SKM-1 (cell line): ENCODE data around the gene LATS2.

Experiments
- DNase-seq: peaks from one replicate; lab custom pipeline; 2025; ENCODE audit not compliant: unreplicated experiment; lab: John Stamatoyannopoulos, UW

Gene LATS2

DNA sequence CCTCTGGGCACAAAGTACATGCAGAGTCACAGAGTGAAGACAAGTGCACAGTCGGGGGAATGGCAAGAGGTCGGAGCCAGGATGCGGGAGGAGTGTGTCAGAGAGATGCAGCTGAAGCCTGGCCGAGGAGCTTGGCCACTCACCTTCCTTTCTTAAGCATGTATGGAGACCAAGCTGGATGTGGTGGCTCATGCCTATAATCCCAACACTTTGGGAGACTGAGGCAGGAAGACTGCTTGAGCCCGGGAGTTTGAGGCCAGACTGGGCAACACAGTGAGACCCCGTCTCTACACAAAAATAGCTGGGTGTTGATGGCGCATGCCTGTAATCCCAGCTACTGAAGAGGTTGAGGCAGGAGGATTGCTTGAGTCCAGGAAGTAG, 67.0 kb downstream of the LATS2 start:
- no peak for DNase-seq

DNA sequence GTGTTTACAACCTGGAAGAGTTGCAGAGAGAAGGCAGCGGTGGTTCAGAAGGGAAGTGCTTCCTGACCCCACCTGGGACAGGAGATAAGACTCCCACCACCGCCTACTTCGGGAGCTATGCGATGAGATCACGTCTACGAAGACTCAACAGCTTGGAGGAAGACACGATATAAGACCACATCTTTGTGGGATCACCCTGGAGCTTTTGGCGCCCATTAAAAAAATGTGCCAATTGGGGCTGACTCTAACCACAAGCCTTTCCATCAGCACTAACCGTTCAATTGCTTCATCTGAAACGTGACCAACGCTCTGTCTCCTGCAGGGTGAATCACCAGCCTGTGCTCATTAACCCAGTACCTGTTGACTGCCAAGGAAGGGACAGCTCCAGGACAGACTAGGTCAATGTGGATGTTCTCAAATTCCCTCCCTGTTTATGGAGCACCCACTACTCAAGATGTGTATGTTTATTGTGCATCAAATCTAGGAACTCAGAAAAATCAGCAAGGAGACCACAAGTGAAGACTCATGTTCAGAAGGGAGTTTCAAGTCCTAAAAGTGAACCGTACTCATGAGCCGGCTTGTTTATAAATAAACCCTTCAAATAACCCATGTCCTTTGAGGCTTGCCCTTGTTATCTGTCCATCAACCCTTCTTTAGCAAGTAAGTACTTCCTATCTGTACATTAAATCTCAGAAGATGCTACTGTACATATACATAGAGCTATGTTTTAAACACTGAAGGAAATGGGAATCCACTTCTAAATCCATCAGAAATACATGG, 67.5 kb downstream of the LATS2 start:
- peak; percentile 28 for DNase-seq

- no peak for DNase-seq
Measured at GRCh38 chr13:20993211-20993610, 68.2 kb downstream of the LATS2 start.

DNA sequence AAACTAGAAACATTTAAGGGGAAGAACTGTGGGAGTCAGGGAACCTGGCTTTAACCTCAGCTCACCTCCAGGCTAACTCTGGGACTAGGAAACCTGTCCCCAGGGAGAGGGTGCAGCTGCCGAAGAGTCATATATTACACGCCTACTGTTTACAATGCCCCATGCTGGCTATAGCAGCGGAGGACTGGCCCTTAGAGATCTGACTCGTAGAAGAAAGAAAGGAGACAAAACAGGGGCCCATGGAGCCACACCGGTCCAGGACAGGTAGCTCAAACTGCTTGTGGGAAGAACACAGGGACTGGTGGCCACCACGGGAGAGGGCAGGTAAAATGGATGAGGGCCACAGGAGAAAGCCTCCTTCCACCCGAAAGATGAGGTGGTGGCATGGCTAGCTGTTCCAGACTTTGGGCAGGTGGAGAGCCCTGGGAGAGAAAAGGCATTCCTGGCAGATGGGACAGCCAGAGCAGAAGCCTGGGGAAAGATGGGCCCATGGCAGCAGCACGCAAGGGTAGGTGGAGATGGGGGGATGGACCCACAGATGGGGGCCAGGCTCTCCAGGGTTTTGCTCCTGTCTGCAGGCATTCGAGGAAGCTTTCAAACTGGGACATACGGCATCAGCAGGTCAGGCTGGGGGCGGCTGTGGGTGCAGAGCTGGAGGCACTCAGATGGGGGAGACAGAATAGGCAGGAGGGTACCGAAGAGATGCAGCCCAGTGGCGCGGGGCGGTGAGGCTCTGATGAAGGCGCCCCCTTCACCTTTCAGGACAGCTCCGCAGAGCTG, 69.5 kb downstream of the LATS2 start:
- no peak for DNase-seq

GRCh38 chr13:20990910-20991525, 70.4 kb downstream of the LATS2 start:
- DNase-seq = no peak

DNA sequence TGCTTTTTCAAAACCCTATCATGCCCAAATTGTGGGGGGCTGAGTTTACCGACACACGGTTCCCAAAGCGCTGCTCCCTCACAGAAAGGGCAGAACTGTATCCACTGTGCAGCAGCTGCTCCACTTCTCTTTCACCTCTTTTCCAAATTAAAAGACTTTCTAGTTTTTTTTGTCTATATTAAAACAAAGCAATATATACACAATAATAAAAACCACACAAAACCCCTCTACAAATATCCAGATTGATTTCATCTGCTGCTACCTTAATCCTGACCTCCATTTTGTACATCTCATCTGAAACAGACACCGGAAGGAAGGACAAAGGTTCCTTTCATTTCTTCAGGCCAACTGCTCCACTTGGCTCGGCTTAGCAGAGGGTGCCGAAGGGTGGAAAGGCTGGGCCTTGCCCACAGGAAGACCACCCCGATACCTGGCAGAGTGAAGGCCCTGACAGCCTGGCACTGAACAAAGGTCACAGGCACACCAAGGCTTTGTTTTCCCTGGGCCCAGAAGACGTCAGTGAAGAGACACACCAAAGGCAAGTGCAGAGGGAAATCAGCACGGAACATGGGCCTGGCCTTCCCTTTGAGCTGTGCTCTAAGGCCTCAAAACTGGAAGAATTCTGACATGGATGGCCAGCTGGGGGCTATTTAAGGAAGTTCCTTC, 71.6 kb downstream of the LATS2 start:
- no peak for DNase-seq

GRCh38 chr13:20988909-20989655, 72.3 kb downstream of the LATS2 start:
- no peak for DNase-seq

- DNase-seq = no peak
Measured at GRCh38 chr13:20988033-20988908, 73.1 kb downstream of the LATS2 start.

- DNase-seq = no peak
Measured at GRCh38 chr13:20987599-20987998, 73.8 kb downstream of the LATS2 start.

DNA sequence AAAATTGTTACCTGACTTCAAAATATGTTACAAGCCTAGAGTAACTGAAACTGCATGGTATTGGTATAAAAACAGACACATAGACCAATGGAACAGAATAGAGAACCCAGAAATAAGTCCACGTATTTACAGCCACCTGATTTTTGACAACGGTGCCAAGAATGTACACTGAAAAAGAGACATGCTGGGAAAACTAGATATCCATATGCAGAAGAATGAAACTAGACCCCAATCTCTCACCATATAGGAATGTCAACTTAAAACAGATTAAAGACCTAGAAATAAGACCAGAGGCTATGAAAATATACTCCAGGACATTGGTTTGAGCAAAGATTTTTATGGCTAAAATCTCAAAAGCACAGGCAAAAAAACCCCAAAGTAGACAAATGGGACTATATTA, 76.5 kb downstream of the LATS2 start:
- no peak for DNase-seq

GRCh38 chr13:20983386-20983785, 78.0 kb downstream of the LATS2 start:
- no peak for DNase-seq

GRCh38 chr13:20981370-20982095, 79.9 kb downstream of the LATS2 start:
- no peak for DNase-seq

- DNase-seq = no peak
Measured at GRCh38 chr13:20980899-20981298, 80.5 kb downstream of the LATS2 start.

DNA sequence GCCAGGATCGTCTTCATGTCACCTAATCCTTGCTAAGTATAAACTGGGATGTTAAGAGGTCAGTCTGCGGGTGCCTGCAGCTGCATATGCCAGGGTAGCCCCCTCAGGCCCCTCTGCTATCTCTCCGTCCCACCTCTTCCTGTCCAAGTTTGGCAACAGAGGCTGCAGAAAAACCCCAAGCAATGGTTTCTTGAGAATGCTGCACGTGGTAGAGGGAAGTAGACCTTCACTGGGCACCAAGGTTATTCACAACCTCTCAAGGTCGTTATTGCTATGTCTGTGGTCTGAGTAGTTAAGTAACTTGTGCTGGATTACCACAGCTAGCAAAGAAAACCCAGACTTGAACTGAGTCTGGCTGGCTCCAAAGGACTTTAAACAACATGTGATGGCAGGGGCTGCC, 81.0 kb downstream of the LATS2 start:
- peak; percentile 24 for DNase-seq

DNA sequence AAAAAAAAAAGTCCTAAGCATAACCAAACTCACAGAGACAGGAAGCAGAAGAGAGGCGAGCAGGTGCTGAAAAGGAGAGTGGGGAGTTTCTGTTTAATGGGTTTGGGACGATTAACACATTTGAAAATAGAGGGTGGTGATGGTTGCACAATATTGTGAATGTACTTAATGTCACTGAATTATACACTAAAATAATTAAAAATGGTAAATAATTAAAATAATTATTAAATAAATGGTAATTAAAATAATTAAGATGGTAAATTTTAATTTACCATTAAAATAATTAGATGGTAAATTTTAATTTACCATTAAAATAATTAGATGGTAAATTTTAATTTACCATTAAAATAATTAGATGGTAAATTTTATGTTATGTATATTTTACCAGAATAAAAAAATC, 84.0 kb downstream of the LATS2 start:
- DNase-seq = no peak

- no peak for DNase-seq
Measured at GRCh38 chr13:20974981-20975585, 86.3 kb downstream of the LATS2 start.

GRCh38 chr13:20973886-20974425, 87.4 kb downstream of the LATS2 start:
- no peak for DNase-seq

DNA sequence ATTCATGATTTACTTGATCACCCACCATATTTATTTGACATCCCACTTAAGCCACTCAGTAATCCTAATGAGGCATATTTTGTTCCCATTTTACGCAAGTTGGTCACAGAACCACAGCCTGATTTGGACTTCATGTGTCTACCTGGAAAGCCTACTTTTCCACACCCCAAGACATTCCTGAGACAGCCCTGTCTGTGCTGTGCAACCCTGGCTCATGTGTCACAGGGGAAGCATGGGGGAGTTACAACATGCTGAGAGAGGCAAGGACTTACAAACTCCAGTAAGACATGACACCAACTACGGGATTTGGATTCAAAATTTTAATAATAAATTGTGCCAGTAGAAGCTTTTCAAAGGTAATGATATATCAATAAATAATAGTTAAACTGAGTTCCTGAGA, 88.7 kb downstream of the LATS2 start:
- DNase-seq = no peak

GRCh38 chr13:20969182-20969581, 92.2 kb downstream of the LATS2 start:
- DNase-seq = no peak
